ENCODE data around the gene MAPRE2. TPM values are rescaled to one million over a fixed set of nuclear protein-coding genes. Genes with fewer than 3 reads are reported as not detected.

Gene MAPRE2
- total and polyA plus RNA-seq, 12 donors, result 30.2 to 144 (median 87.6) TPM

GRCh38 chr18:35029770-35030169 lies 11.4 kb upstream of the MAPRE2 start:
- Histone ChIP-seq H3K27ac (peak overlapping the region in 3 of 5 donors; percentile 20 to 45 (median 41)), H3K27me3 (no peaks in the 10 kb centered on the region), H3K9me3 (replicated peaks in 1 of 3) (no peaks in the 10 kb centered on the region), H3K4me1 (replicated peaks in 1 of 2) (peaks cover 20 to 40% of the 10 kb centered on the region in 2 donors), H3K36me3 (replicated peaks in 1 of 2) (no peaks in the 10 kb centered on the region), H3K4me3 (peak overlapping the region in 2 of 4 donors; percentile 3 to 47)
- 3 to 6% (median 5%) methylated on average over 3 of the region's 3 CpGs for WGBS, 4 donors
- no peak for TF ChIP-seq POLR2A (IDR thresholded peaks at IDR 0.05)
- TF ChIP-seq CTCF (IDR thresholded peaks at IDR 0.05), result peak; percentile 7 to 58 (median 34)
- no peak for DNase-seq
- intact Hi-C loops (cut with DNase I), result no loop called here

GRCh38 chr18:35030277-35030989 lies 10.8 kb upstream of the MAPRE2 start:
- peaks cover 14 to 34% of the 10 kb centered on the region in 2 donors for H3K4me1 ChIP-seq (replicated peaks in 1 of 2)
- H3K36me3 ChIP-seq (replicated peaks in 1 of 2), result no peaks in the 10 kb centered on the region
- no peaks in the 10 kb centered on the region for H3K9me3 ChIP-seq (replicated peaks in 1 of 3)
- WGBS, 4 donors, result 15 to 27% (median 21%) methylated on average over 3 of the region's 3 CpGs
- H3K4me3 ChIP-seq, result peak overlapping the region in 2 of 4 donors; percentile 3 to 47
- TF ChIP-seq CTCF (IDR thresholded peaks at IDR 0.05) (no peak), POLR2A (IDR thresholded peaks at IDR 0.05) (no peak)
- peak overlapping the region in 2 of 5 donors; percentile 20 to 45 for H3K27ac ChIP-seq
- intact Hi-C loops (cut with DNase I), result no loop called here
- H3K27me3 ChIP-seq, result no peaks in the 10 kb centered on the region
- DNase-seq, result no peak

GRCh38 chr18:35032113-35032512 lies 9.1 kb upstream of the MAPRE2 start:
- TF ChIP-seq CTCF (IDR thresholded peaks at IDR 0.05), result no peak
- no peak for TF ChIP-seq POLR2A (IDR thresholded peaks at IDR 0.05)
- intact Hi-C loops (cut with DNase I), result no loop called here
- 77 to 84% (median 82%) methylated on average over 1 of the region's 1 CpG for WGBS, 4 donors
- Histone ChIP-seq H3K9me3 (replicated peaks in 1 of 3) (no peaks in the 10 kb centered on the region), H3K36me3 (replicated peaks in 1 of 2) (no peaks in the 10 kb centered on the region), H3K27ac (no peak overlapping the region), H3K4me1 (replicated peaks in 1 of 2) (peaks cover 12 to 26% of the 10 kb centered on the region in 2 donors), H3K4me3 (no peak overlapping the region), H3K27me3 (no peaks in the 10 kb centered on the region)
- no peak for DNase-seq

- H3K4me1 ChIP-seq (replicated peaks in 1 of 2), result peaks cover 9 to 27% of the 10 kb centered on the region in 2 donors
- no peak for DNase-seq
- no peaks in the 10 kb centered on the region for H3K27me3 ChIP-seq
- TF ChIP-seq CTCF (IDR thresholded peaks at IDR 0.05) (no peak), POLR2A (IDR thresholded peaks at IDR 0.05) (no peak)
- 82 to 100% (median 91%) methylated on average over 1 of the region's 1 CpG for WGBS, 4 donors
- H3K27ac ChIP-seq, result no peak overlapping the region
- no peaks in the 10 kb centered on the region for H3K9me3 ChIP-seq (replicated peaks in 1 of 3)
- no peaks in the 10 kb centered on the region for H3K36me3 ChIP-seq (replicated peaks in 1 of 2)
- no peak overlapping the region for H3K4me3 ChIP-seq
- intact Hi-C loops (cut with DNase I), result no loop called here
These were observed 3.2 kb upstream of the MAPRE2 start for GRCh38 chr18:35038029-35038428.

Data from adrenal gland (tissue), 12 donors.